IMR-90 (cell line): ENCODE data around the gene PYROXD2. TPM values are rescaled to one million over a fixed set of nuclear protein-coding genes. Genes with fewer than 3 reads are reported as not detected.

Source experiments
- ATAC-seq: fragments of 200-7000 bp; cut with Tn5 transposase; 2 replicates; pipeline ENCODE4 v1.9.1; 2020; ENCODE audit warnings: low read depth, mild to moderate bottlenecking, moderate library complexity
- BruUV-seq: library from RNA; stranded (reverse); fragments of 400-500 nt; replicated peaks from 2 replicates; lab custom pipeline; 2021; lab: Mats Ljungman, UMichigan
- CTCF ChIA-PET: fragments of 300-600 bp; formaldehyde crosslinking; extraction: SDS; loops from one replicate; lab custom pipeline; 2021; ENCODE audit warnings: antibody characterized with exemption; lab: Yijun Ruan, JAX
- POLR2A ChIA-PET: fragments of 300-600 bp; sonication (Branson Sonifier 250); formaldehyde crosslinking; loops from one replicate; lab custom pipeline; 2022; ENCODE audit warnings: antibody characterized with exemption; ENCODE audit not compliant: unreplicated experiment; lab: Charles Lee
- DNase-seq: peaks from one replicate; pipeline ENCODE4 v3.0.0; 2013
- H2AFZ ChIP-seq: replicated peaks from 2 replicates; pipeline ENCODE3; 2013; ENCODE audit warnings: low read length, mild to moderate bottlenecking; ENCODE audit not compliant: poor library complexity
- H2AK5ac ChIP-seq: 2 replicates; pipeline ENCODE4 v1.6.1; 2013; ENCODE audit warnings: low read depth, low read length, inconsistent platforms
- H2AK9ac ChIP-seq: replicated peaks from 2 replicates; pipeline ENCODE3; 2013; ENCODE audit warnings: mild to moderate bottlenecking, low read depth, low read length, moderate library complexity; ENCODE audit not compliant: poor library complexity
- H2BK120ac ChIP-seq: 2 replicates; pipeline ENCODE4 v1.6.1; 2013; ENCODE audit warnings: low read depth, low read length, inconsistent platforms
- H2BK15ac ChIP-seq: 3 replicates; pipeline ENCODE4 v1.6.1; 2013; ENCODE audit warnings: low read depth, low read length, inconsistent platforms
- H2BK20ac ChIP-seq: 2 replicates; pipeline ENCODE4 v1.6.1; 2013; ENCODE audit warnings: low read depth, mild to moderate bottlenecking, inconsistent platforms, low read length, moderate library complexity
- H2BK5ac ChIP-seq: 2 replicates; pipeline ENCODE4 v1.6.1; 2013; ENCODE audit warnings: mild to moderate bottlenecking, low read depth, low read length, inconsistent platforms; ENCODE audit not compliant: poor library complexity, severe bottlenecking
- H3K14ac ChIP-seq: replicated peaks from 2 replicates; pipeline ENCODE4 v1.6.1; 2013; ENCODE audit warnings: low read depth, low read length, inconsistent platforms
- H3K18ac ChIP-seq: 2 replicates; pipeline ENCODE4 v1.6.1; 2013; ENCODE audit warnings: low read depth, low read length, control low read depth
- H3K23ac ChIP-seq: 2 replicates; pipeline ENCODE4 v1.6.1; 2013; ENCODE audit warnings: low read depth, low read length, inconsistent platforms
- H3K27ac ChIP-seq: 2 replicates; pipeline ENCODE4 v1.5.1; 2013; ENCODE audit warnings: mild to moderate bottlenecking, control low read depth, low read length; ENCODE audit not compliant: insufficient read depth
- H3K27me3 ChIP-seq: 2 replicates; pipeline ENCODE4 v1.6.1; 2013; ENCODE audit warnings: low read length; ENCODE audit not compliant: control insufficient read depth, insufficient read depth
- H3K36me3 ChIP-seq: 2 replicates; pipeline ENCODE4 v1.6.1; 2013; ENCODE audit warnings: low read length, mixed read lengths; ENCODE audit not compliant: control insufficient read depth, insufficient read depth
- H3K4ac ChIP-seq: 2 replicates; pipeline ENCODE4 v1.6.1; 2013; ENCODE audit warnings: low read depth, low read length, inconsistent platforms
- H3K4me1 ChIP-seq: 2 replicates; pipeline ENCODE4 v1.6.1; 2013; ENCODE audit warnings: low read length, mixed read lengths; ENCODE audit not compliant: control insufficient read depth, insufficient read depth
- H3K4me2 ChIP-seq: 2 replicates; pipeline ENCODE4 v1.6.1; 2013; ENCODE audit warnings: low read depth, mild to moderate bottlenecking, control low read depth, low read length, moderate library complexity
- H3K4me3 ChIP-seq: 2 replicates; pipeline ENCODE4 v1.5.1; 2013; ENCODE audit warnings: low read depth, mild to moderate bottlenecking, control low read depth, low read length, moderate library complexity; ENCODE audit not compliant: insufficient read depth
- H3K56ac ChIP-seq: 2 replicates; pipeline ENCODE4 v1.6.1; 2013; ENCODE audit warnings: low read length, inconsistent platforms; ENCODE audit not compliant: insufficient read depth; ENCODE audit errors: extremely low read depth
- H3K79me1 ChIP-seq, 2 experiments: 2 replicates each; pipeline ENCODE4 v1.6.1; 2013; ENCODE audit warnings: low read length in 2 of 2, inconsistent platforms in 1 of 2, low read depth in 1 of 2
- H3K9ac ChIP-seq: 2 replicates; pipeline ENCODE4 v1.6.1; 2013; ENCODE audit warnings: low read depth, low read length, control low read depth
- H3K9me1 ChIP-seq: 2 replicates; pipeline ENCODE4 v1.6.1; 2013; ENCODE audit warnings: low read length, inconsistent platforms; ENCODE audit not compliant: insufficient read depth
- H3K9me3 ChIP-seq: 2 replicates; pipeline ENCODE4 v1.6.1; 2013; ENCODE audit warnings: low read length; ENCODE audit not compliant: control insufficient read depth, insufficient read depth
- H4K20me1 ChIP-seq: 2 replicates; pipeline ENCODE4 v1.6.1; 2013; ENCODE audit warnings: low read length, inconsistent platforms; ENCODE audit not compliant: insufficient read depth
- H4K5ac ChIP-seq: 2 replicates; pipeline ENCODE4 v1.6.1; 2013; ENCODE audit warnings: mild to moderate bottlenecking, low read depth, low read length, control low read depth
- H4K8ac ChIP-seq, 2 experiments: 2 replicates each; pipeline ENCODE4 v1.6.1; 2013; ENCODE audit warnings: low read depth in 2 of 2, low read length in 2 of 2, control low read depth in 1 of 2, inconsistent platforms in 1 of 2
- H4K91ac ChIP-seq: 2 replicates; pipeline ENCODE4 v1.6.1; 2013; ENCODE audit warnings: low read depth, low read length, inconsistent platforms; ENCODE audit not compliant: insufficient read depth
- MAFK ChIP-seq: IDR thresholded peaks from 2 replicates; pipeline ENCODE4 v1.6.1; 2012; ENCODE audit warnings: low read depth, low read length, improper control_type of control experiment
- WGBS, 2 experiments: methylation state at CpG; one replicate each; pipeline versions ENCODE4 v1.1.5 to v1.1.7; 2013; ENCODE audit warnings: missing lambda C conversion rate in 2 of 2; ENCODE audit not compliant: insufficient read length in 1 of 2; ENCODE audit errors: extremely low coverage in 2 of 2; 5-methylcytosine and 5-hydroxymethylcytosine counted together
- dilution Hi-C: fragments of 300-500 bp; cut with HindIII; formaldehyde crosslinking; loops from one replicate; pipeline ENCODE4 v1.14.3; 2018; ENCODE audit warnings: low sequenced_read_pairs; ENCODE audit not compliant: unreplicated experiment
- in situ Hi-C: fragments of 300-500 bp; cut with MboI; formaldehyde crosslinking; loops from 3 replicates; pipeline ENCODE4 v1.14.3; 2019; ENCODE audit warnings: low sequenced_read_pairs, inconsistent platforms, mixed read lengths
- intact Hi-C: fragments of 100-400 bp; cut with micrococcal nuclease; formaldehyde crosslinking; loops from 2 replicates; pipeline ENCODE4 v1.10.0; 2022
- polyA plus RNA-seq, 3 experiments: library from polyadenylated mRNA; depleted of rRNA; stranded (reverse); fragments of >200 nt; gene quantifications; 2 replicates each; pipeline ENCODE4 v1.2.3, GENCODE V29; 2012; ENCODE audit warnings: low replicate concordance in 1 of 3
- total RNA-seq: library from RNA; depleted of rRNA; stranded (reverse); fragments of >200 nt; gene quantifications from 2 replicates; pipeline ENCODE4 v1.2.3, GENCODE V29; 2012

The PYROXD2 gene
- total and polyA plus RNA-seq, 2 of the 4 experiments (the other 2 are of a cell fraction), result 6.5 to 16.3 TPM

DNA sequence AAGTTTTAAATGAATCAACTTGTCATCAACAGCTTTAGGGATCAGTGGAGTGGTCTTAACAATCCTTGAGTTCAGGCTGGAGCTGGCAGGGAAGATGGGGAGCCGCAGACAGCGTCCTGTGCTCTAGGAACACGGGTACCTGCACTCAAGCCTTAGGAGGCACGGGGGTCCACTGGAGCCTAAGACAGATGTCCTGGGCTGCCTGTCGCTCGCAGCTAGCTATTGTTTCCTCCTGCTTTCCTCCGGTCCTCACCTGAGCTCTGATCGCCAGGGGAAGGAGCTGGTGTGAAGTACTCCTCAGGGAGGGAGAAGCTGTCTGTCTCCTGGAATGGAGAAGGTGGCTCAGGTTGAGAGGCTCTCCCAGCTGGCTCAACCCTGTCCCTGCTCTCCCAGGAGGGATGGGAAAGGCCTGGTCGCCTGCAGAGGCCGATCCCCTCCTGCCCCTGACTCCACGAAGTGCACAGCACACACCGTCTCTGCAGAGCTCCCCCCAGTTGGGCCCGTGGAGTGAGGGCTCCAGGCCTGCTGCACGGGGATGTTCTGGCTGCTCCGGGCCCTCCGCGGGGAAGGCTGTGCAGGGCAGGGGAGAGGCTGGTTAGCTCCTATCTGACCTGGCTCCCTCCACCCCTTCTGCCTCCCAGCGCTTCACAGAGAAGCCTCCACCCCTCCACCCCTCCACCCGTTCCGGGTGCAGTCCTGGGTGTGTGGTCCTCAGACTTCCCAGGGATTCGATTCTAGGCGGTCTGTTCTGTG, 14.5 kb upstream of the PYROXD2 start:
- H2AK9ac ChIP-seq, result peak overlapping the region; percentile 47
- no peaks in the 10 kb centered on the region for H3K27me3 ChIP-seq
- H2BK5ac ChIP-seq, result no peak overlapping the region
- dilution Hi-C loops (no loop called here), intact Hi-C loops (no loop called here), in situ Hi-C loops (no loop called here)
- no peak for TF ChIP-seq MAFK
- H2BK20ac ChIP-seq, result no peak overlapping the region
- no peak overlapping the region for H3K23ac ChIP-seq
- peaks cover 0 to 3% of the 10 kb centered on the region in 2 experiments; a peak in 1 of 4 replicates for H3K79me1 ChIP-seq
- no peak overlapping the region for H3K4ac ChIP-seq
- no peak overlapping the region for H3K56ac ChIP-seq
- BruUV-seq, result no TSS peak
- no peak overlapping the region for H2AK5ac ChIP-seq
- DNase-seq (no peak), ATAC-seq (no peak)
- no peak overlapping the region for H3K9ac ChIP-seq
- no peak overlapping the region for H3K14ac ChIP-seq
- no peak overlapping the region for H4K91ac ChIP-seq
- H3K9me1 ChIP-seq, result no peaks in the 10 kb centered on the region
- POLR2A ChIA-PET, result no interaction called here
- H3K4me1 ChIP-seq, result peaks cover 5% of the 10 kb centered on the region; the same call in 1 of the 2 replicates
- peaks cover 48% of the 10 kb centered on the region for H3K36me3 ChIP-seq
- no peak overlapping the region for H3K27ac ChIP-seq
- H2BK15ac ChIP-seq, result no peak overlapping the region
- no peak overlapping the region for H3K18ac ChIP-seq
- no peak overlapping the region for H4K5ac ChIP-seq
- no peak overlapping the region for H4K8ac ChIP-seq
- H2BK120ac ChIP-seq, result no peak overlapping the region
- no peaks in the 10 kb centered on the region for H4K20me1 ChIP-seq
- WGBS, 2 experiments, result no CpG with 5 or more reads among the region's 22 CpGs
- no peaks in the 10 kb centered on the region for H3K9me3 ChIP-seq
- no peak overlapping the region for H3K4me3 ChIP-seq
- H2AFZ ChIP-seq, result no peak overlapping the region
- CTCF ChIA-PET, result no interaction called here
- H3K4me2 ChIP-seq, result no peak overlapping the region
